GM12875 (cell line): ENCODE measurements around the gene DVL1.

Source experiments
- H3K4me3 ChIP-seq: one replicate; pipeline ENCODE4 v1.5.1; 2011; ENCODE audit warnings: low read depth, low read length, control low read depth
- TF ChIP-seq, protein P1 (sequence below): IDR thresholded peaks from 2 replicates; pipeline ENCODE4 v1.5.1; 2011; ENCODE audit warnings: low read depth, mild to moderate bottlenecking, control low read depth, inconsistent platforms, low read length, moderate library complexity, borderline replicate concordance; ENCODE audit not compliant: insufficient read depth

Gene DVL1

DNA sequence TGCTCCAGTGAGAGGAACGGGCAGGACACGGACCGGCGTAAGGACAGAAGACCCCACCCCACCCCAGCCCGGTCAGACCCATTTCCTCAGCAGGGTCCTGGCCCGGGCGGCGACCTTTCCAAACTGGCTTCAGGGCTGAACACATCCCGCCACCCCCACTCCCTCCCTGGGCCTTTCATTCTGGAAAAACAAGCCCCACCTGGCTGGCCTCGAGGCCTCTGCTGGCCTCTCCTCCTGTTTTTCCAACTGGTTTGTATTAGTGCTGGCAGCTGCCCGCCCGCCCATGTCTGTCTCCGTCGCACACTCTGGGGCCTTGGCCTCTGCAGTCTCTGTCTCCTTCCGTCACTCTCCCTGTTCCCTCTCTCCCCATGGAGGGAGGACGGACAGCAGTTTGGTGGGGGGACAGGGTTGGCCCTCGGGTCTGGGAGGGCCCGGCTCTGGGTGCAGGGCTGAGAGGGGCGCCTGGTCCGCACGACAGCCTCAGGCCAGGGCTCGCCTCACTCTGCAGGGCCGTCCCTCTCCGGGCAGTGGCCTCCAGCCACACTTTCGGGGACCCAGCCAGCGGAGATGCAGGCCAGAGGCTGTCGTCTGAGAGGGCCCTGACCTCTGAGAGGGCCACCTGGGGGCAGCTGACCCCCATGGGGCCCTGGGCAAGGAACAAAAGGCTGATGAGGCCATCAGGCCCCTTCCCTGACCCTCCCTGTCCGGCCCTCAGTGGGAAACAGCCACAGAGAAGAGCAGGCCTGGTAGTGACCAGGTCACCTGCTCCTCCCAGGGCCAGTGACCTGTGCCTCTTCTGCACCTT lies 10.6 kb upstream of the DVL1 start:
- H3K4me3 ChIP-seq: no peak overlapping the region
- TF ChIP-seq, protein P1, sequence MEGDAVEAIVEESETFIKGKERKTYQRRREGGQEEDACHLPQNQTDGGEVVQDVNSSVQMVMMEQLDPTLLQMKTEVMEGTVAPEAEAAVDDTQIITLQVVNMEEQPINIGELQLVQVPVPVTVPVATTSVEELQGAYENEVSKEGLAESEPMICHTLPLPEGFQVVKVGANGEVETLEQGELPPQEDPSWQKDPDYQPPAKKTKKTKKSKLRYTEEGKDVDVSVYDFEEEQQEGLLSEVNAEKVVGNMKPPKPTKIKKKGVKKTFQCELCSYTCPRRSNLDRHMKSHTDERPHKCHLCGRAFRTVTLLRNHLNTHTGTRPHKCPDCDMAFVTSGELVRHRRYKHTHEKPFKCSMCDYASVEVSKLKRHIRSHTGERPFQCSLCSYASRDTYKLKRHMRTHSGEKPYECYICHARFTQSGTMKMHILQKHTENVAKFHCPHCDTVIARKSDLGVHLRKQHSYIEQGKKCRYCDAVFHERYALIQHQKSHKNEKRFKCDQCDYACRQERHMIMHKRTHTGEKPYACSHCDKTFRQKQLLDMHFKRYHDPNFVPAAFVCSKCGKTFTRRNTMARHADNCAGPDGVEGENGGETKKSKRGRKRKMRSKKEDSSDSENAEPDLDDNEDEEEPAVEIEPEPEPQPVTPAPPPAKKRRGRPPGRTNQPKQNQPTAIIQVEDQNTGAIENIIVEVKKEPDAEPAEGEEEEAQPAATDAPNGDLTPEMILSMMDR: no peak

GRCh38 chr1:1359308-1359663 lies 10.1 kb upstream of the DVL1 start:
- H3K4me3 ChIP-seq: no peak overlapping the region
- TF ChIP-seq, protein P1: no peak

GRCh38 chr1:1358433-1359271 lies 9.4 kb upstream of the DVL1 start, which contains the start of gene MXRA8:
TSS of gene MXRA8 (minus strand) at chr1:1358555. CDS start at chr1:1358504, 51 bp downstream.
- no peak within 1 kb of the TSS for H3K4me3 ChIP-seq
- TF ChIP-seq, protein P1: no peak

DNA sequence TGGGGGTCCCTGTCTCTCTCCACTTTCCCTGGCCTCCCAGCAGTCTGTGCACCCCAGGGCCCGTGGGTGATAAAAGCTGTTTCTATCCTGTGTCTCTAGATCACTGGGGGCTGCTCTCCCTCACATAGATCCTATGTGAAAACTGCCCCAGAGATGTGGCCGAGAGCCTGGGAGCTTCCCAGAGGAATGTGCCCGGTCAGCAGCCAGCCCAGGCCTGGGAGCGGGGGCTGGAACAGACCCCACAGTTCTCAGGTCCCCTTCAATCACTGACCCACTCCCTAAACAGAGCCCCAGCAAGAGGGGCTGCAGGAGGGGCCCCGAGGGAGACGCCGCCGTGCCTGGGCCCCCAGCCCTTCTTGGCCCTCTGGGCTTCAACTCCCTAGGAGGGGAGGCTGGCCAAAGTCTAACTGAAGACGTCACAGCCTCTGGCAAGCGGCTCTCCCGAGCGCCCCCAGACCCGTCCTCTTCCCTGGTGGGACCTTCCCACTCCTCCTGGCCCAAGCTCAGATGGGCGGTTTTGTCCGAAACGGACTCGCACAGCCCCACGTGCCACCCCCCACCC lies 8.7 kb upstream of the DVL1 start:
- TF ChIP-seq, protein P1: no peak
- no peak overlapping the region for H3K4me3 ChIP-seq

GRCh38 chr1:1356796-1357401 lies 7.7 kb upstream of the DVL1 start:
- no peak overlapping the region for H3K4me3 ChIP-seq
- TF ChIP-seq, protein P1: no peak

GRCh38 chr1:1356166-1356795 lies 7.1 kb upstream of the DVL1 start:
- TF ChIP-seq, protein P1: no peak
- H3K4me3 ChIP-seq: no peak overlapping the region
